Activated CD8-positive, alpha-beta T cell treated with anti-CD3 and anti-CD28 coated beads, Interleukin-2, amount 10 ng/mL, durations not matched to agents 7 days and 5 days (primary cell): ENCODE data around the gene KIF26A. TPM values are rescaled to one million over a fixed set of nuclear protein-coding genes. Genes with fewer than 3 reads are reported as not detected.

ENCODE experiments used
- ATAC-seq: fragments of 150-1000 bp; cut with Tn5 transposase; one replicate; pipeline ENCODE4 v1.10.0; 2021; ENCODE audit warnings: moderate library complexity
- CTCF ChIA-PET: fragments of 350-600 bp; sonication (Branson Sonifier 250); formaldehyde crosslinking; loops from one replicate; lab custom pipeline; 2021; ENCODE audit warnings: antibody characterized with exemption; lab: Charles Lee
- POLR2A ChIA-PET: fragments of 350-600 bp; sonication (Branson Sonifier 250); formaldehyde crosslinking; loops from one replicate; lab custom pipeline; 2021; ENCODE audit warnings: antibody characterized with exemption; lab: Charles Lee
- DNase-seq: peaks from one replicate; pipeline ENCODE4 v3.0.0-alpha.2; 2020
- H3K27ac Mint-ChIP-seq: one replicate; pipeline ENCODE4 v1.8.0; 2021; ENCODE audit warnings: mild to moderate bottlenecking, mixed read lengths
- H3K27me3 Mint-ChIP-seq: one replicate; pipeline ENCODE4 v1.8.0; 2021; ENCODE audit warnings: low read depth, mixed read lengths
- H3K36me3 Mint-ChIP-seq: one replicate; pipeline ENCODE4 v1.8.0; 2021; ENCODE audit warnings: low read depth, mixed read lengths
- H3K4me1 Mint-ChIP-seq: one replicate; pipeline ENCODE4 v1.8.0; 2021; ENCODE audit warnings: low read depth, mixed read lengths
- H3K4me3 Mint-ChIP-seq: one replicate; pipeline ENCODE4 v1.8.0; 2021; ENCODE audit warnings: mild to moderate bottlenecking, mixed read lengths
- H3K9me3 Mint-ChIP-seq: one replicate; pipeline ENCODE4 v1.8.0; 2022; ENCODE audit warnings: mixed read lengths; ENCODE audit not compliant: insufficient read depth
- total RNA-seq, 2 experiments: library from RNA; stranded (reverse); gene quantifications; one replicate each; pipeline ENCODE4 v1.2.3, GENCODE V29; 2021

The KIF26A gene
- total RNA-seq, 2 experiments from 2014 or later, result 0.26 TPM

- DNase-seq (no peak), ATAC-seq (no peak)
- Mint-ChIP-seq H3K27ac (no peak overlapping the region), H3K9me3 (peaks cover 13% of the 10 kb centered on the region), H3K4me1 (no peaks in the 10 kb centered on the region), H3K36me3 (peaks cover 2% of the 10 kb centered on the region), H3K4me3 (no peak overlapping the region), H3K27me3 (peaks cover 14% of the 10 kb centered on the region)
- ChIA-PET POLR2A (no interaction called here), CTCF (interaction anchor here (1.8 to 2.7 kb wide), 2 partner anchors 53 kb away, joined by 8 to 20 read pairs; no protein-coding TSS in a partner anchor)
Measured at GRCh38 chr14:104130974-104131651, 7.3 kb upstream of the KIF26A start.

DNA sequence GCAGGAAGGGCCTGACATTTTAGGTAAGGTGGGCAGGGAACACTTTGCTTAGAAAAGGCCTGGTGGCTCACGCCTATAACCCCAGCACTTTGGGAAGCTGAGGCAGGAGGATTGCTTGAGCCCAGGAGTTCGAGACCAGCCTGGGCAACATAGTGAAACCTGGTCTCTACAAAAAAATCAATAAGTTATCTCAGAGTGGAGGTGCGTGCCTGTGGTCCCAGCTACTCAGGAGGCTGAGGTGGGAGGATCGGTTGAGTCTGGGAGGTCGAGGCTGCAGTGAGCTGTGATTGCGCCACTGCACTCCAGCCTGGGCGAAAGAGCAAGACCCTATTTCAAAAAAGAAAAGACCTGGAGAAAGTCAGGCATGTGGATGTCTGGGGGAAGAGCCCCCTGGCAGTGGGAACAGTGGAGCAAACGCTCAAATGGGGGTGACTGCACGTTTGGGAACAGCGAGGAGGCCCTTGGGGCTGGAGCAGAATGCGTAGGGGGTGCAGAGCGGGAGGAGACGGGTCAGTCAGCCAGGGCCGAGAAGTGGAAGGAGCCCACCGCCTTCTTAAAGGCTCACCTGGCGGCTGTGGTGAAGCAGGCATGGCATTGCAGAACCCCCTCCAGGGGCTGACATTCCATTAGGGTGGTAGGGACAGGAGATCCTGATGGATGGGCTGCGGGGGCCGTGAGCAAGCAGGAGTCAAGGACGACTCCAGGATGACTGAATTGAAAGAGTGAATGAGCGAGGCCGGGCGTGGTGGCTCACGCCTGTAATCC, 6.2 kb upstream of the KIF26A start:
- H3K27ac Mint-ChIP-seq, result no peak overlapping the region
- peaks cover 16% of the 10 kb centered on the region for H3K27me3 Mint-ChIP-seq
- ChIA-PET POLR2A (no interaction called here), CTCF (interaction anchor here (1.8 kb wide), 1 partner anchor 54 kb away, joined by 8 read pairs; no protein-coding TSS in a partner anchor)
- H3K9me3 Mint-ChIP-seq, result peaks cover 10% of the 10 kb centered on the region
- H3K4me1 Mint-ChIP-seq, result peaks cover 5% of the 10 kb centered on the region
- H3K36me3 Mint-ChIP-seq, result peaks cover 2% of the 10 kb centered on the region
- ATAC-seq (no peak), DNase-seq (no peak)
- H3K4me3 Mint-ChIP-seq, result no peak overlapping the region

GRCh38 chr14:104132981-104133380, 5.4 kb upstream of the KIF26A start:
- Mint-ChIP-seq H3K4me3 (no peak overlapping the region), H3K36me3 (peaks cover 2% of the 10 kb centered on the region), H3K27me3 (peaks cover 16% of the 10 kb centered on the region), H3K9me3 (peaks cover 10% of the 10 kb centered on the region), H3K27ac (no peak overlapping the region), H3K4me1 (peaks cover 10% of the 10 kb centered on the region)
- DNase-seq, result no peak
- no peak for ATAC-seq
- ChIA-PET POLR2A (no interaction called here), CTCF (interaction anchor here (1.8 kb wide), 1 partner anchor 55 kb away, joined by 8 read pairs; no protein-coding TSS in a partner anchor)

DNA sequence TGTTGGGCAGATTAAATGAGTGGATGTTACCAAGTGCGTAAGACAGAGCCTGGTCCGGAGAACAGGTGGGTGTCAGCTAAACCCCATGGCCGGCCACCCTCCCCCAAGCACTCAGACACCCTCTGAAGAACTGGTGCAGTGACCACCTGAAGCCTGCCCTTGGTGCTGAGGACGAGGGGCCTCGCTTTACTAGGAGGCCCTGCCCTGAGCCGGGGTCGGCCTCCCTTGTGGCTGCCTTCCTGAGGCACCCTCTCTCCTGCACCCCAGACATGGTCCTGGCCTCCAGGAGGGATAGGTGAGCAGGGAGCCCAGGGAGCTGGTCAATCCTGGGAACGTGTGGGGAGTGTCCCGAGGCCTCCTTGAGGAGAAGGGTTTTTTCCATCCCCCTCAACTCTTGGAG, 4.9 kb upstream of the KIF26A start:
- Mint-ChIP-seq H3K36me3 (peaks cover 2% of the 10 kb centered on the region), H3K4me1 (peaks cover 10% of the 10 kb centered on the region), H3K9me3 (peaks cover 10% of the 10 kb centered on the region), H3K27me3 (peaks cover 16% of the 10 kb centered on the region), H3K4me3 (no peak overlapping the region), H3K27ac (no peak overlapping the region)
- DNase-seq (no peak), ATAC-seq (no peak)
- ChIA-PET CTCF (no interaction called here), POLR2A (no interaction called here)

- Mint-ChIP-seq H3K9me3 (peaks cover 8% of the 10 kb centered on the region), H3K4me1 (peaks cover 10% of the 10 kb centered on the region), H3K27ac (no peak overlapping the region), H3K4me3 (no peak overlapping the region), H3K36me3 (peaks cover 2% of the 10 kb centered on the region), H3K27me3 (peaks cover 18% of the 10 kb centered on the region)
- POLR2A ChIA-PET, result no interaction called here
- ATAC-seq (no peak), DNase-seq (no peak)
- CTCF ChIA-PET, result no interaction called here
Measured at GRCh38 chr14:104134061-104134965, 4.1 kb upstream of the KIF26A start.

GRCh38 chr14:104135121-104135903, 3.1 kb upstream of the KIF26A start:
- no peak for ATAC-seq
- Mint-ChIP-seq H3K36me3 (no peaks in the 10 kb centered on the region), H3K27me3 (peaks cover 20% of the 10 kb centered on the region), H3K27ac (no peak overlapping the region), H3K4me1 (peaks cover 10% of the 10 kb centered on the region), H3K4me3 (no peak overlapping the region), H3K9me3 (no peaks in the 10 kb centered on the region)
- POLR2A ChIA-PET, result no interaction called here
- CTCF ChIA-PET, result no interaction called here
- no peak for DNase-seq

- ChIA-PET POLR2A (no interaction called here), CTCF (no interaction called here)
- no peak overlapping the region for H3K4me3 Mint-ChIP-seq
- H3K9me3 Mint-ChIP-seq, result no peaks in the 10 kb centered on the region
- DNase-seq (no peak), ATAC-seq (no peak)
- H3K27me3 Mint-ChIP-seq, result peaks cover 20% of the 10 kb centered on the region
- H3K36me3 Mint-ChIP-seq, result no peaks in the 10 kb centered on the region
- H3K4me1 Mint-ChIP-seq, result peaks cover 10% of the 10 kb centered on the region
- H3K27ac Mint-ChIP-seq, result no peak overlapping the region
Measured at GRCh38 chr14:104135904-104136471, 2.4 kb upstream of the KIF26A start.

- POLR2A ChIA-PET, result no interaction called here
- ATAC-seq (no peak), DNase-seq (no peak)
- H3K27ac Mint-ChIP-seq, result no peak overlapping the region
- H3K9me3 Mint-ChIP-seq, result no peaks in the 10 kb centered on the region
- no peaks in the 10 kb centered on the region for H3K36me3 Mint-ChIP-seq
- peaks cover 10% of the 10 kb centered on the region for H3K4me1 Mint-ChIP-seq
- H3K27me3 Mint-ChIP-seq, result peaks cover 20% of the 10 kb centered on the region
- CTCF ChIA-PET, result interaction anchor here (1.1 kb wide), 2 partner anchors 22 to 428 kb away, joined by 4 to 8 read pairs; no protein-coding TSS in a partner anchor
- H3K4me3 Mint-ChIP-seq, result no peak overlapping the region
Measured at GRCh38 chr14:104136472-104137296, 1.7 kb upstream of the KIF26A start.

- no peak overlapping the region for H3K27ac Mint-ChIP-seq
- DNase-seq (peak; percentile 62), ATAC-seq (peak; percentile 78)
- peaks cover 20% of the 10 kb centered on the region for H3K27me3 Mint-ChIP-seq
- H3K4me1 Mint-ChIP-seq, result peaks cover 10% of the 10 kb centered on the region
- H3K4me3 Mint-ChIP-seq, result no peak overlapping the region
- H3K9me3 Mint-ChIP-seq, result no peaks in the 10 kb centered on the region
- POLR2A ChIA-PET, result no interaction called here
- no peaks in the 10 kb centered on the region for H3K36me3 Mint-ChIP-seq
- CTCF ChIA-PET, result interaction anchor here (0.7 to 1.1 kb wide), 3 partner anchors 22 to 427 kb away, joined by 3 to 8 read pairs (median 4); no protein-coding TSS in a partner anchor
Measured at GRCh38 chr14:104137297-104138097, 890 bp upstream of the KIF26A start.
